Endothelial cell of umbilical vein (primary cell): Measurements from ENCODE around the gene KCP. TPM values are rescaled to one million over a fixed set of nuclear protein-coding genes. Genes with fewer than 3 reads are reported as not detected.

Experiments
- BruUV-seq: library from RNA; stranded (reverse); fragments of 400-500 nt; replicated peaks from 2 replicates; lab custom pipeline; 2021; lab: Mats Ljungman, UMichigan
- CTCF ChIA-PET: fragments of 300-600, 350-600 bp; sonication (Branson Sonifier 250); formaldehyde crosslinking; loops from one replicate; lab custom pipeline; 2021; ENCODE audit warnings: antibody characterized with exemption, inconsistent platforms; lab: Charles Lee
- POLR2A ChIA-PET: fragments of 300-600, 350-600 bp; sonication (Branson Sonifier 250); formaldehyde crosslinking; loops from one replicate; lab custom pipeline; 2021; ENCODE audit warnings: antibody characterized with exemption, inconsistent platforms; lab: Charles Lee
- DNase-seq: peaks from one replicate; pipeline ENCODE4 v3.0.0-alpha.2; 2011; ENCODE audit warnings: low read depth, low spot score
- FAIRE-seq: peaks from 2 replicates; lab custom pipeline; 2011; peaks lifted over from hg19 to GRCh38; lab: Jason Lieb, UNC
- H2AFZ ChIP-seq: 2 replicates; pipeline ENCODE4 v1.6.0; 2012; ENCODE audit warnings: low read depth, low read length, control low read depth, inconsistent platforms
- H3K27ac ChIP-seq: 2 replicates; pipeline ENCODE4 v1.5.1; 2011; ENCODE audit warnings: low read depth, mild to moderate bottlenecking, control low read depth, low read length, moderate library complexity; ENCODE audit not compliant: insufficient read depth
- H3K27me3 ChIP-seq, 2 experiments: 2 replicates each; pipeline versions ENCODE4 v1.6.0 to v1.6.1; 2011; ENCODE audit warnings: low read length in 2 of 2, mixed read lengths in 1 of 2; ENCODE audit not compliant: control insufficient read depth in 2 of 2, insufficient read depth in 2 of 2
- H3K36me3 ChIP-seq, 2 experiments: 2 replicates in 1 of 2; 3 replicates in 1 of 2; pipeline ENCODE4 v1.5.1; 2011; ENCODE audit warnings: low read length in 2 of 2, mild to moderate bottlenecking in 1 of 2, moderate library complexity in 1 of 2; ENCODE audit not compliant: control insufficient read depth in 2 of 2, insufficient read depth in 2 of 2; ENCODE audit errors: extremely low read depth in 1 of 2
- H3K4me1 ChIP-seq: 3 replicates; pipeline ENCODE4 v1.5.1; 2011; ENCODE audit warnings: mild to moderate bottlenecking, low read length; ENCODE audit not compliant: control insufficient read depth, insufficient read depth; ENCODE audit errors: extremely low read depth
- H3K4me2 ChIP-seq: 2 replicates; pipeline ENCODE4 v1.6.1; 2011; ENCODE audit warnings: low read length, control low read depth, mixed read lengths; ENCODE audit not compliant: insufficient read depth
- H3K4me3 ChIP-seq, 3 experiments: fragments of 200-600 bp in 1 of 3; sonication (generic), shearing (Covaris generic) in 1 of 3; replicated peaks in 1 of 3; 2 replicates each; pipeline ENCODE4 v1.5.1; 2011 to 2016; ENCODE audit warnings: control low read depth in 3 of 3, low read length in 3 of 3, mild to moderate bottlenecking in 2 of 3, inconsistent platforms in 1 of 3, low read depth in 1 of 3, moderate library complexity in 1 of 3; ENCODE audit not compliant: insufficient read depth in 1 of 3
- H3K79me2 ChIP-seq: 2 replicates; pipeline ENCODE4 v1.6.0; 2012; ENCODE audit warnings: low read length, inconsistent platforms; ENCODE audit not compliant: control insufficient read depth, insufficient read depth
- H3K9ac ChIP-seq: replicated peaks from 2 replicates; pipeline ENCODE3; 2011; ENCODE audit warnings: low read length, control low read depth; ENCODE audit not compliant: insufficient read depth; ENCODE audit errors: extremely low read depth
- H3K9me1 ChIP-seq: replicated peaks from 3 replicates; pipeline ENCODE4 v1.6.0; 2011; ENCODE audit warnings: mild to moderate bottlenecking, low read length; ENCODE audit not compliant: control insufficient read depth, insufficient read depth; ENCODE audit errors: extremely low read depth
- H3K9me3 ChIP-seq: replicated peaks from 2 replicates; pipeline ENCODE4 v1.5.1; 2012; ENCODE audit warnings: low read length, inconsistent platforms; ENCODE audit not compliant: control insufficient read depth, insufficient read depth
- H4K20me1 ChIP-seq: replicated peaks from 2 replicates; pipeline ENCODE3; 2011; ENCODE audit warnings: mild to moderate bottlenecking, low read length; ENCODE audit not compliant: control insufficient read depth, insufficient read depth; ENCODE audit errors: extremely low read depth
- CTCF ChIP-seq, 2 donors: IDR thresholded peaks; 1 replicate in 1 of 2; 2 replicates in 1 of 2; pipeline ENCODE4 v1.5.1; 2011; ENCODE audit warnings: low read length in 2 of 2, mild to moderate bottlenecking in 2 of 2, moderate library complexity in 2 of 2, control low read depth in 1 of 2, inconsistent platforms in 1 of 2, low read depth in 1 of 2; ENCODE audit not compliant: insufficient read depth in 1 of 2; ENCODE audit errors: extremely low read depth in 1 of 2
- EZH2 ChIP-seq: IDR thresholded peaks from 2 replicates; pipeline ENCODE4 v1.6.1; 2012; ENCODE audit warnings: borderline replicate concordance, low read depth, mild to moderate bottlenecking, moderate library complexity, low read length, inconsistent platforms; ENCODE audit not compliant: severe bottlenecking
- FOS ChIP-seq: IDR thresholded peaks from 2 replicates; pipeline ENCODE4 v1.6.1; 2011; ENCODE audit warnings: mild to moderate bottlenecking, low read length, moderate library complexity, borderline replicate concordance; ENCODE audit not compliant: insufficient read depth
- GATA2 ChIP-seq: IDR thresholded peaks from 2 replicates; pipeline ENCODE4 v1.7.0; 2011; ENCODE audit warnings: low read depth, mild to moderate bottlenecking, moderate library complexity, mixed read lengths, low read length; ENCODE audit not compliant: insufficient read length, insufficient read depth
- JUN ChIP-seq: IDR thresholded peaks from 2 replicates; pipeline ENCODE4 v1.6.1; 2011; ENCODE audit warnings: borderline replicate concordance, low read depth; ENCODE audit not compliant: insufficient read length, insufficient read depth
- MAX ChIP-seq: IDR thresholded peaks from 2 replicates; pipeline ENCODE4 v1.6.1; 2011; ENCODE audit not compliant: insufficient read depth, insufficient read length
- MYC ChIP-seq: IDR thresholded peaks from one replicate; pipeline ENCODE4 v1.6.1; 2011; ENCODE audit warnings: mild to moderate bottlenecking, low read depth, low read length
- POLR2A ChIP-seq: IDR thresholded peaks from 2 replicates; pipeline ENCODE4 v1.6.1; 2012; ENCODE audit warnings: low read depth, mild to moderate bottlenecking, control low read depth, low read length
- POLR2AphosphoS5 ChIP-seq: IDR thresholded peaks from 2 replicates; pipeline ENCODE4 v1.6.1; 2012; ENCODE audit warnings: low read depth, mild to moderate bottlenecking, control low read depth, low read length, moderate library complexity; ENCODE audit not compliant: insufficient read depth
- dilution Hi-C: fragments of 300-500 bp; cut with MboI; formaldehyde crosslinking; loops from one replicate; pipeline ENCODE4 v1.15.0; 2019; ENCODE audit warnings: low sequenced_read_pairs; ENCODE audit not compliant: extremely low pct_ligation_motif_present
- intact Hi-C: fragments of 100-400 bp; cut with micrococcal nuclease; formaldehyde crosslinking; loops from one replicate; pipeline ENCODE4 v1.10.0; 2022
- polyA plus RNA-seq, 4 experiments: library from polyadenylated mRNA; depleted of rRNA in 3 of 4; stranded (reverse) in 3 of 4; unstranded in 1 of 4; fragments of >200 nt; gene quantifications; 2 replicates each; pipeline versions ENCODE4 v1.2.1 to v1.2.3, GENCODE V29; 2011 to 2012; ENCODE audit warnings: missing spikeins in 1 of 4
- total RNA-seq: library from RNA; stranded (reverse); gene quantifications from 2 replicates; pipeline ENCODE4 v1.2.3, GENCODE V29; 2021

Gene KCP
- total and polyA plus RNA-seq, 2 donors (not counting 3 experiments of a cell fraction or from before 2014, with no cell fraction given) = not detected

- ChIA-PET POLR2A (no interaction called here), CTCF (no interaction called here)
- Histone ChIP-seq H3K4me3 (no peak overlapping the region), H3K27me3 (no peaks in the 10 kb centered on the region), H3K27ac (no peak overlapping the region), H3K4me1 (peaks cover 30% of the 10 kb centered on the region), H3K9me3 (no peaks in the 10 kb centered on the region), H3K9ac (no peak overlapping the region), H3K36me3 (peaks cover 7 to 43% of the 10 kb centered on the region in 2 experiments), H4K20me1 (no peaks in the 10 kb centered on the region), H2AFZ (no peak overlapping the region), H3K79me2 (peaks cover 29% of the 10 kb centered on the region), H3K4me2 (no peak overlapping the region), H3K9me1 (no peaks in the 10 kb centered on the region)
- BruUV-seq = no TSS peak
- no peak for FAIRE-seq
- dilution Hi-C loops = no loop called here
- TF ChIP-seq JUN (no peak), POLR2A (no peak), FOS (no peak), MYC (no peak), MAX (no peak), EZH2 (no peak), CTCF (IDR thresholded peaks at IDR 0.05; ENCODE audit: extremely low read depth in 1 of 2, insufficient read depth in 1 of 2, low read depth in 1 of 2, low read length in 2 of 2) (no peak), POLR2AphosphoS5 (no peak), GATA2 (no peak)
- intact Hi-C loops = no loop called here
- DNase-seq = no peak
Measured at GRCh38 chr7:128835231-128835751, 75.2 kb downstream of the KCP start.
